ENCODE results near the gene ANGPT4. TPM values are rescaled to one million over a fixed set of nuclear protein-coding genes. Genes with fewer than 3 reads are reported as not detected.
"Not testable (repeated sequence)": the region's sequence is repeated elsewhere in the genome, so short reads cannot be mapped to it uniquely, and the experiment has no call there.

ANGPT4 gene
- total RNA-seq, 4 donors from 2014 or later: 0.14 TPM; not detected in 3

GRCh38 chr20:906703-907270 lies 9.3 kb downstream of the ANGPT4 start:
- in situ Hi-C loops (cut with MboI; ENCODE audit: low pct_ligation_motif_present in 1 of 4, low pct_unique_long_range_greater_than_20kb in 1 of 4, low sequenced_read_pairs in 3 of 4) (no loop called here), intact Hi-C loops (cut with DNase I; ENCODE audit: low total_unique reads) (no loop called here)
- Histone ChIP-seq H3K27me3 (peaks cover 4% of the 10 kb centered on the region), H3K4me1 (no peaks in the 10 kb centered on the region), H3K27ac (no peak overlapping the region), H3K4me3 (no peak overlapping the region), H3K9me3 (no peaks in the 10 kb centered on the region), H3K36me3 (no peaks in the 10 kb centered on the region)
- DNase-seq: no peak
- TF ChIP-seq POLR2A (IDR thresholded peaks at IDR 0.05): no peak
- TF ChIP-seq EP300 (IDR thresholded peaks at IDR 0.05; ENCODE audit: low read depth): no peak
- no peak for TF ChIP-seq CTCF (IDR thresholded peaks at IDR 0.05)
- no peak for TF ChIP-seq POLR2AphosphoS5 (IDR thresholded peaks at IDR 0.05)
- WGBS, 2 donors (ENCODE audit: low coverage in 1 of 2): 73% methylated on average over 4 of the region's 4 CpGs; no CpG with 5 or more reads in 1 of the 2 donors

- Histone ChIP-seq H3K27me3 (peaks cover 4% of the 10 kb centered on the region), H3K27ac (no peak overlapping the region), H3K4me3 (no peak overlapping the region), H3K36me3 (no peaks in the 10 kb centered on the region), H3K9me3 (no peaks in the 10 kb centered on the region), H3K4me1 (no peaks in the 10 kb centered on the region)
- in situ Hi-C loops (cut with MboI; ENCODE audit: low pct_ligation_motif_present in 1 of 4, low pct_unique_long_range_greater_than_20kb in 1 of 4, low sequenced_read_pairs in 3 of 4): no loop called here
- intact Hi-C loops (cut with DNase I; ENCODE audit: low total_unique reads): no loop called here
- 80% methylated on average over 6 of the region's 6 CpGs; no CpG with 5 or more reads in 1 of the 2 donors for WGBS, 2 donors (ENCODE audit: low coverage in 1 of 2)
- no peak for DNase-seq
- TF ChIP-seq POLR2AphosphoS5 (IDR thresholded peaks at IDR 0.05) (no peak), EP300 (IDR thresholded peaks at IDR 0.05; ENCODE audit: low read depth) (no peak), CTCF (IDR thresholded peaks at IDR 0.05) (no peak), POLR2A (IDR thresholded peaks at IDR 0.05) (no peak)
Observed at GRCh38 chr20:906001-906520, 10.1 kb downstream of the ANGPT4 start.

- no peaks in the 10 kb centered on the region for H3K9me3 ChIP-seq
- H3K36me3 ChIP-seq: no peaks in the 10 kb centered on the region
- in situ Hi-C loops (cut with MboI; ENCODE audit: low pct_ligation_motif_present in 1 of 4, low pct_unique_long_range_greater_than_20kb in 1 of 4, low sequenced_read_pairs in 3 of 4) (no loop called here), intact Hi-C loops (cut with DNase I; ENCODE audit: low total_unique reads) (no loop called here)
- no peaks in the 10 kb centered on the region for H3K4me1 ChIP-seq
- no peak overlapping the region for H3K4me3 ChIP-seq
- WGBS, 2 donors (ENCODE audit: low coverage in 1 of 2): 81% methylated on average over 4 of the region's 4 CpGs; no CpG with 5 or more reads in 1 of the 2 donors
- no peak for DNase-seq
- peaks cover 4% of the 10 kb centered on the region for H3K27me3 ChIP-seq
- no peak for TF ChIP-seq CTCF (IDR thresholded peaks at IDR 0.05)
- TF ChIP-seq EP300 (IDR thresholded peaks at IDR 0.05; ENCODE audit: low read depth): no peak
- TF ChIP-seq POLR2AphosphoS5 (IDR thresholded peaks at IDR 0.05): no peak
- TF ChIP-seq POLR2A (IDR thresholded peaks at IDR 0.05): no peak
- H3K27ac ChIP-seq: no peak overlapping the region
Observed at GRCh38 chr20:905396-905961, 10.7 kb downstream of the ANGPT4 start.

GRCh38 chr20:904039-904545 lies 12.0 kb downstream of the ANGPT4 start:
- DNase-seq: no peak
- intact Hi-C loops (cut with DNase I; ENCODE audit: low total_unique reads) (no loop called here), in situ Hi-C loops (cut with MboI; ENCODE audit: low pct_ligation_motif_present in 1 of 4, low pct_unique_long_range_greater_than_20kb in 1 of 4, low sequenced_read_pairs in 3 of 4) (no loop called here)
- H3K9me3 ChIP-seq: no peaks in the 10 kb centered on the region
- 67 to 90% methylated on average over 1 to 2 of the region's 2 CpGs for WGBS, 2 donors (ENCODE audit: low coverage in 1 of 2)
- H3K36me3 ChIP-seq: no peaks in the 10 kb centered on the region
- TF ChIP-seq POLR2A (IDR thresholded peaks at IDR 0.05) (no peak), CTCF (IDR thresholded peaks at IDR 0.05) (no peak), EP300 (IDR thresholded peaks at IDR 0.05; ENCODE audit: low read depth) (no peak), POLR2AphosphoS5 (IDR thresholded peaks at IDR 0.05) (no peak)
- H3K27me3 ChIP-seq: no peaks in the 10 kb centered on the region
- H3K4me3 ChIP-seq: no peak overlapping the region
- no peak overlapping the region for H3K27ac ChIP-seq
- H3K4me1 ChIP-seq: no peaks in the 10 kb centered on the region

- DNase-seq; H3K4me1 ChIP-seq; intact Hi-C loops (cut with DNase I; ENCODE audit: low total_unique reads); H3K4me3 ChIP-seq; H3K9me3 ChIP-seq; in situ Hi-C loops (cut with MboI; ENCODE audit: low pct_ligation_motif_present in 1 of 4, low pct_unique_long_range_greater_than_20kb in 1 of 4, low sequenced_read_pairs in 3 of 4); H3K27ac ChIP-seq; H3K36me3 ChIP-seq; H3K27me3 ChIP-seq: not testable (repeated sequence)
- WGBS, 2 donors (ENCODE audit: low coverage in 1 of 2): 86% methylated on average over 4 to 6 of the region's 6 CpGs
Observed at GRCh38 chr20:897436-897835, 18.7 kb downstream of the ANGPT4 start.

Measured in transverse colon (tissue), 4 donors.